NCI-H1105 treated with DMSO at 0.1 percent for 48 hours (cell line): ENCODE results near the gene OMP.
A peak's percentile ranks its signal among the peaks of the same experiment; 100 is the strongest.
"Not testable (repeated sequence)": the region's sequence is repeated elsewhere in the genome, so short reads cannot be mapped to it uniquely, and the experiment has no call there.

Source experiments
- DNase-seq: peaks from one replicate; lab custom pipeline; 2025; lab: John Stamatoyannopoulos, UW

Gene OMP

GRCh38 chr11:77102246-77103210 is at the start of gene OMP:
TSS of gene OMP (plus strand) at chr11:77102840. CDS start at chr11:77102840, 0 bp downstream.
- no peak for DNase-seq

- DNase-seq, result no peak
Measured at GRCh38 chr11:77053217-77054015, 49.2 kb upstream of the OMP start.

GRCh38 chr11:77054084-77054483 is 48.6 kb upstream of the OMP start:
- DNase-seq, result no peak

- DNase-seq, result no peak
Measured at GRCh38 chr11:77055101-77055561, 47.5 kb upstream of the OMP start.

- no peak for DNase-seq
Measured at GRCh38 chr11:77055913-77056312, 46.7 kb upstream of the OMP start.

GRCh38 chr11:77056814-77057402 is 45.7 kb upstream of the OMP start:
- no peak for DNase-seq

- DNase-seq, result no peak
Measured at GRCh38 chr11:77057938-77058474, 44.6 kb upstream of the OMP start.

GRCh38 chr11:77058900-77059299 is 43.7 kb upstream of the OMP start:
- no peak for DNase-seq

GRCh38 chr11:77059806-77060205 is 42.8 kb upstream of the OMP start:
- DNase-seq, result no peak

GRCh38 chr11:77060234-77060633 is 42.4 kb upstream of the OMP start:
- no peak for DNase-seq

- DNase-seq, result not testable (repeated sequence)
Measured at GRCh38 chr11:77061258-77061657, 41.4 kb upstream of the OMP start.

- DNase-seq, result no peak
Measured at GRCh38 chr11:77062924-77063323, 39.7 kb upstream of the OMP start.

- no peak for DNase-seq
Measured at GRCh38 chr11:77063407-77063806, 39.2 kb upstream of the OMP start.

- no peak for DNase-seq
Measured at GRCh38 chr11:77063861-77064260, 38.8 kb upstream of the OMP start.

- no peak for DNase-seq
Measured at GRCh38 chr11:77064648-77065217, 37.9 kb upstream of the OMP start.

GRCh38 chr11:77065878-77066228 is 36.8 kb upstream of the OMP start:
- DNase-seq, result no peak

GRCh38 chr11:77066229-77067042 is 36.2 kb upstream of the OMP start, which contains the start of gene CAPN5:
TSS of gene CAPN5 (plus strand) at chr11:77066971. CDS start at chr11:77084887, 17,916 bp downstream.
- DNase-seq, result peak; percentile 86

GRCh38 chr11:77067861-77068443 is 34.7 kb upstream of the OMP start:
- no peak for DNase-seq

GRCh38 chr11:77068457-77069335 is 33.9 kb upstream of the OMP start:
- DNase-seq, result no peak
